Fibroblast of lung (primary cell): ENCODE results near the gene GP5. TPM values are rescaled to one million over a fixed set of nuclear protein-coding genes. Genes with fewer than 3 reads are reported as not detected.

Experiments
- DNase-seq, 2 donors: peaks; one replicate each; pipeline versions ENCODE4 v3.0.0 to v3.0.0-alpha.2; 2010; ENCODE audit warnings: low read depth in 2 of 2
- H2AFZ ChIP-seq: 2 replicates; pipeline ENCODE4 v1.5.1; 2012; ENCODE audit warnings: low read length, control low read depth, inconsistent platforms
- H3K27ac ChIP-seq: 2 replicates; pipeline ENCODE4 v1.5.1; 2011; ENCODE audit warnings: low read length, control low read depth; ENCODE audit not compliant: insufficient read depth
- H3K27me3 ChIP-seq: 2 replicates; pipeline ENCODE4 v1.5.1; 2011; ENCODE audit warnings: mild to moderate bottlenecking, low read length; ENCODE audit not compliant: control insufficient read depth, insufficient read depth
- H3K36me3 ChIP-seq: 2 replicates; pipeline ENCODE4 v1.5.1; 2011; ENCODE audit warnings: low read length; ENCODE audit not compliant: control insufficient read depth, insufficient read depth
- H3K4me1 ChIP-seq: 2 replicates; pipeline ENCODE4 v1.5.1; 2011; ENCODE audit warnings: low read length; ENCODE audit not compliant: control insufficient read depth, insufficient read depth; ENCODE audit errors: extremely low read depth
- H3K4me2 ChIP-seq: 2 replicates; pipeline ENCODE4 v1.5.1; 2011; ENCODE audit warnings: low read length, control low read depth; ENCODE audit not compliant: insufficient read depth; ENCODE audit errors: extremely low read depth
- H3K4me3 ChIP-seq, 4 experiments: fragments of 200-600 bp in 1 of 4; sonication (generic) in 1 of 4; replicated peaks in 1 of 4; 2 replicates each; pipeline ENCODE4 v1.5.1; 2011 to 2016; ENCODE audit warnings: low read length in 4 of 4, low read depth in 3 of 4, mild to moderate bottlenecking in 3 of 4, control low read depth in 2 of 4, inconsistent platforms in 1 of 4, mixed read lengths in 1 of 4; ENCODE audit not compliant: insufficient read depth in 1 of 4; ENCODE audit errors: control extremely low read depth in 1 of 4
- H3K79me2 ChIP-seq: 2 replicates; pipeline ENCODE4 v1.5.1; 2012; ENCODE audit warnings: mild to moderate bottlenecking, low read length, inconsistent platforms; ENCODE audit not compliant: control insufficient read depth, insufficient read depth
- H3K9ac ChIP-seq: 2 replicates; pipeline ENCODE4 v1.5.1; 2011; ENCODE audit warnings: mild to moderate bottlenecking, low read length, control low read depth; ENCODE audit not compliant: insufficient read depth
- H3K9me3 ChIP-seq: 2 replicates; pipeline ENCODE4 v1.5.1; 2012; ENCODE audit warnings: low read depth, low read length; ENCODE audit not compliant: control insufficient read depth, insufficient read depth
- H4K20me1 ChIP-seq: 2 replicates; pipeline ENCODE4 v1.5.1; 2011; ENCODE audit warnings: low read length; ENCODE audit not compliant: control insufficient read depth, insufficient read depth; ENCODE audit errors: extremely low read depth
- EZH2 ChIP-seq: IDR thresholded peaks from 2 replicates; pipeline ENCODE4 v1.5.1; 2012; ENCODE audit warnings: low read length, control low read depth, mild to moderate bottlenecking; ENCODE audit errors: missing control alignments
- polyA plus RNA-seq, 2 donors: library from polyadenylated mRNA; depleted of rRNA in 1 of 2; stranded (reverse) in 1 of 2; unstranded in 1 of 2; fragments of >200 nt; gene quantifications; 2 replicates each; pipeline ENCODE4 v1.2.1, GENCODE V29; 2011 to 2012; ENCODE audit warnings: missing spikeins in 1 of 2
- total RNA-seq: library from RNA; depleted of rRNA; stranded (reverse); fragments of >200 nt; gene quantifications from 2 replicates; pipeline ENCODE4 v1.2.1, GENCODE V29; 2014
- TF ChIP-seq, protein P1 (sequence below), 2 donors: IDR thresholded peaks in 1 of 2; conservative IDR thresholded peaks in 1 of 2; 1 replicate in 1 of 2; 2 replicates in 1 of 2; pipeline ENCODE4 v1.5.1; 2011 to 2012; ENCODE audit warnings: low read length in 2 of 2, control low read depth in 1 of 2, inconsistent platforms in 1 of 2, low read depth in 1 of 2, mild to moderate bottlenecking in 1 of 2

Gene GP5
- total and polyA plus RNA-seq, 2 donors (not counting 1 experiment from before 2014, with no cell fraction given): 0.06 to 0.17 TPM

GRCh38 chr3:194440756-194441155 lies 41.7 kb upstream of the GP5 start:
- Histone ChIP-seq H3K9ac (no peak overlapping the region), H3K36me3 (peaks cover 9% of the 10 kb centered on the region), H3K4me3 (no peak overlapping the region), H4K20me1 (no peaks in the 10 kb centered on the region), H2AFZ (no peak overlapping the region), H3K4me1 (peaks cover 2% of the 10 kb centered on the region), H3K27me3 (no peaks in the 10 kb centered on the region), H3K27ac (no peak overlapping the region), H3K4me2 (no peak overlapping the region), H3K9me3 (no peaks in the 10 kb centered on the region), H3K79me2 (peaks cover 1% of the 10 kb centered on the region)
- TF ChIP-seq EZH2: no peak
- TF ChIP-seq, protein P1, sequence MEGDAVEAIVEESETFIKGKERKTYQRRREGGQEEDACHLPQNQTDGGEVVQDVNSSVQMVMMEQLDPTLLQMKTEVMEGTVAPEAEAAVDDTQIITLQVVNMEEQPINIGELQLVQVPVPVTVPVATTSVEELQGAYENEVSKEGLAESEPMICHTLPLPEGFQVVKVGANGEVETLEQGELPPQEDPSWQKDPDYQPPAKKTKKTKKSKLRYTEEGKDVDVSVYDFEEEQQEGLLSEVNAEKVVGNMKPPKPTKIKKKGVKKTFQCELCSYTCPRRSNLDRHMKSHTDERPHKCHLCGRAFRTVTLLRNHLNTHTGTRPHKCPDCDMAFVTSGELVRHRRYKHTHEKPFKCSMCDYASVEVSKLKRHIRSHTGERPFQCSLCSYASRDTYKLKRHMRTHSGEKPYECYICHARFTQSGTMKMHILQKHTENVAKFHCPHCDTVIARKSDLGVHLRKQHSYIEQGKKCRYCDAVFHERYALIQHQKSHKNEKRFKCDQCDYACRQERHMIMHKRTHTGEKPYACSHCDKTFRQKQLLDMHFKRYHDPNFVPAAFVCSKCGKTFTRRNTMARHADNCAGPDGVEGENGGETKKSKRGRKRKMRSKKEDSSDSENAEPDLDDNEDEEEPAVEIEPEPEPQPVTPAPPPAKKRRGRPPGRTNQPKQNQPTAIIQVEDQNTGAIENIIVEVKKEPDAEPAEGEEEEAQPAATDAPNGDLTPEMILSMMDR (conservative IDR thresholded peaks at IDR 0.05 in 1 of 2, IDR thresholded peaks at IDR 0.05 in 1 of 2; ENCODE audit: low read depth in 1 of 2, low read length in 2 of 2): no peak
- DNase-seq: no peak

GRCh38 chr3:194439881-194440550 lies 41.0 kb upstream of the GP5 start:
- H3K36me3 ChIP-seq: peaks cover 12% of the 10 kb centered on the region
- TF ChIP-seq, protein P1 (conservative IDR thresholded peaks at IDR 0.05 in 1 of 2, IDR thresholded peaks at IDR 0.05 in 1 of 2; ENCODE audit: low read depth in 1 of 2, low read length in 2 of 2): no peak
- no peak for TF ChIP-seq EZH2
- H3K9ac ChIP-seq: no peak overlapping the region
- H3K9me3 ChIP-seq: no peaks in the 10 kb centered on the region
- H3K4me2 ChIP-seq: no peak overlapping the region
- no peak overlapping the region for H3K4me3 ChIP-seq
- peaks cover 1% of the 10 kb centered on the region for H3K79me2 ChIP-seq
- H4K20me1 ChIP-seq: no peaks in the 10 kb centered on the region
- no peaks in the 10 kb centered on the region for H3K27me3 ChIP-seq
- no peak overlapping the region for H2AFZ ChIP-seq
- no peak overlapping the region for H3K27ac ChIP-seq
- H3K4me1 ChIP-seq: peaks cover 2% of the 10 kb centered on the region
- DNase-seq: peak in 1 of 2 donors; percentile 20

DNA sequence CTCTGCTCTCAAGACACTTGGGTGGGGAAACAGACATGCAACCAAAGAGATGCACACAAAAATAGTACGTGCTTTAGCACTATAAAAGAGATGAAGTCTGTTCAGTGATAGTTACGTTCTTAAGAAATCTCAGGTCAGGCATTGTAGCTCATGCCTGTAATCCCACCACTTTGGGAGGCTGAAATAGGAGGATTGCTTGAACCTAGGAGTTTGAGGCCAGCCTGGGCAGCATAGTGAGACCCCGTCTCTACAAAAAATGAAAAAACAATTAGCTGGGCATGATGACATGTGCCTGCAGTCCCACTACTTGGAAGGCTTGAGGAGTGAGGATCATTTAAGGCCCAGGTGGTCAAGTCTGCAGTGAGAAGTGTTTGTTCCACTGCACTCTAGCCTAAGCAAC lies 35.4 kb upstream of the GP5 start:
- Histone ChIP-seq H3K36me3 (peaks cover 20% of the 10 kb centered on the region), H3K9me3 (no peaks in the 10 kb centered on the region), H3K4me3 (no peak overlapping the region), H3K27ac (no peak overlapping the region), H2AFZ (no peak overlapping the region), H3K27me3 (no peaks in the 10 kb centered on the region), H3K4me1 (no peaks in the 10 kb centered on the region), H3K79me2 (peaks cover under 1% of the 10 kb centered on the region), H3K9ac (no peak overlapping the region), H4K20me1 (no peaks in the 10 kb centered on the region), H3K4me2 (no peak overlapping the region)
- no peak for DNase-seq
- TF ChIP-seq, protein P1 (conservative IDR thresholded peaks at IDR 0.05 in 1 of 2, IDR thresholded peaks at IDR 0.05 in 1 of 2; ENCODE audit: low read depth in 1 of 2, low read length in 2 of 2): no peak
- TF ChIP-seq EZH2: no peak
